ENCODE data around the gene GNAO1.
"Not testable (repeated sequence)": the region's sequence is repeated elsewhere in the genome, so short reads cannot be mapped to it uniquely, and the experiment has no call there.

Gene GNAO1

GRCh38 chr16:56366945-56367344, 175.7 kb downstream of the GNAO1 start:
- no peak for DNase-seq (ENCODE audit: low read depth)

DNA sequence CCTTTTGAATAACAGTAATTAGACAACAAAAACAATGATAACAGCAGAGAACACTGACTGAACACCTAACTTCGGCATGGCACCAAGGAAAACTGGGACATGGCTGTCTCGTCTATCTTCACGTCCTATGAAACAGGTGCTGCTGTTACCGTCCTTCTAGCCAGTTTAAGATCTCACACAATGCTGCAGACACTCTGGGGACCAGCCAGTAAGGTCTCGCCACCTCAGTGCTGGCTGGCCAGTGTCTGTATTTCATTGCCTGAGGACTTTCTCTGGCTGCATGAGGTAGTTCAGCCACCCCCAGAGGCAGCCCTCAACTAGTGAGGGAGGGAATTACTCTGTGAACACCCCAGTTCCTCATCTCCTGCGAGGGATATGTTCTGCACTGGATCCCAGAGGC, 176.5 kb downstream of the GNAO1 start:
- no peak for DNase-seq (ENCODE audit: low read depth)

DNA sequence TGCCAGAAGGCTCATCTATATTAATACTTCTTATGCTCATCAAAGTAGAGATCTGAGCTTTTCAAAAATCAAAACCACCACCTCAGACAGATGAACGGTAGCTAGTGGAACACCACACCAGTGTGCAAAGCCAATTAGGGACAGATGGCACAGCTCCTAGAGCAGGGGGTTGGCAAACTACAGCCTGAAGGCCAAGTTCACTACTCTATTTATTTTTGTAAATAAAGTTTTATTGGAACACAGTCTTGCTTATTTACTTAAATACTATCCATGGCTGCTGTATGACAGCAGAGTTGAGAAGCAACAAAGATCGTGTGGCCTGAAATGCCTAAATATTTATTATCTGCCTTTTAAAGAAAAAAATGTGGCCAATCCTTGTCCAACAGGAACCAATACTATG, 177.3 kb downstream of the GNAO1 start:
- DNase-seq (ENCODE audit: low read depth): no peak

GRCh38 chr16:56369202-56369601, 177.9 kb downstream of the GNAO1 start:
- no peak for DNase-seq (ENCODE audit: low read depth)

DNA sequence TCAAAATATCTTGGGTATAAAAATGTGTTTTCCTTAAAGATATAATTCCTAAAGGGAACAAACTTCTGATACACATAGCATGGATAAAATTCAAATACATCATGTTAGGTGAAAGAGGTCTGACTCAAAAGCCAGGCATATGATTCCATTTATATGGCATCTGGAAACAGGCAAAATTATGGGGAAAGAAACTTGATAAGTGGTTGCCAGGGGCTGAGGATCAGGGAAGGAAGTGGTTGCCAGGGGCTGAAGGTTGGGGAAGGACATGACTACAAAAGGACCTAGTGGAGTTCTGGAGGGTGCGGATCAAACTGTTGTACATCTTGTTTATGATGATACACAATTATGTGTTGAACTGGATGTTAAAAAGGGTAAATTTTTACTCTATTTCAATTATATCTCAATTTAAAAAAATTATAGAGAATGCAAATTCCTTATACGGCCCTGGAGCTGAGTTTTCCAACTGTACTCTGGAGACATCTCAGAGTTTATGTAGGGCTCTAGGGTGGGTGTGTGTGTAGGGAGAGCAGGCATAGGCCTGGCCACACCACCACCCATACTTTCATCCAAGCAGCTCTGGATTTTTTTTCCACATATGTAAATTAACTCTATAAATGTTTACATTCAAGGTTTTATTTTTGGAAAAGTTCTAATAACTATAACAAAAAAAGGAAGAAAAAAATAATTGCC, 179.0 kb downstream of the GNAO1 start:
- no peak for DNase-seq (ENCODE audit: low read depth)

GRCh38 chr16:56370875-56371659, 179.8 kb downstream of the GNAO1 start:
- no peak for DNase-seq (ENCODE audit: low read depth)

DNA sequence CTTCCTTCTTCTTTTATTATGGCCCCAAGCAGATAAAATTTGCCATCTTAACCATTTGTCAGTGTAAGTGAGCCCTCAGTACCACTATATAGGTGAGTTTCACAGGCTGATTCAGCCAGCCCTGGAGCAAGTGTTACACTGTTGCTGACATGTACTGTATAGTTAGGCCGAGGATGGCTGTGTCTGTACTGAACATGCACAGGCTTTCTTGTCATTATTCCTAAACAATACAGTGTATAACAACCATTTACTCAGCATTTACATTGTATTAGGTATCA, 180.3 kb downstream of the GNAO1 start:
- DNase-seq (ENCODE audit: low read depth): no peak

- no peak for DNase-seq (ENCODE audit: low read depth)
These were observed 180.8 kb downstream of the GNAO1 start for GRCh38 chr16:56372013-56372634.

- DNase-seq (ENCODE audit: low read depth): no peak
These were observed 181.7 kb downstream of the GNAO1 start for GRCh38 chr16:56373003-56373402.

DNA sequence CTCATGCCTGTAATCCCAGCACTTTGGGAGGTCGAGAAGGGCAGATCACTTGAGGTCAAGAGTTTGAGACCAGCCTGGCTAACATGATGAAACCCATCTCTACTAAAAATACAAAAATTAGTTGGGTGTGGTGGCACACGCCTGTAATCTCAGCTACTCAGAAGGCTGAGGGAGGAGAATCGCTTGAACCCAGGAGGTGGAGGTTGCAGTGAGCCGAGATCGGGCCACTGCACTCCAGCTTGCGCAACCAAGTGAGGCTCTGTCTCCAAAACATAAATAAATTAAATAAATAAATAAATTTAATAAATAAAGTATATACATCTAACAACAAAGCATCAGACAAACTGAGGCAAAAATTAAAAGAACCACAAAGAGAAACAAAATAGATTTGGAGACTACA, 184.5 kb downstream of the GNAO1 start:
- not testable (repeated sequence) for DNase-seq (ENCODE audit: low read depth)

GRCh38 chr16:56379044-56379443, 187.8 kb downstream of the GNAO1 start:
- not testable (repeated sequence) for DNase-seq (ENCODE audit: low read depth)

- not testable (repeated sequence) for DNase-seq (ENCODE audit: low read depth)
These were observed 189.6 kb downstream of the GNAO1 start for GRCh38 chr16:56380778-56381485.

- DNase-seq (ENCODE audit: low read depth): no peak
These were observed 191.2 kb downstream of the GNAO1 start for GRCh38 chr16:56382459-56382858.

- DNase-seq (ENCODE audit: low read depth): no peak
These were observed 191.6 kb downstream of the GNAO1 start for GRCh38 chr16:56382901-56383355.

GRCh38 chr16:56384074-56384721, 192.9 kb downstream of the GNAO1 start:
- no peak for DNase-seq (ENCODE audit: low read depth)

- no peak for DNase-seq (ENCODE audit: low read depth)
These were observed 196.1 kb downstream of the GNAO1 start for GRCh38 chr16:56387396-56387795.

DNA sequence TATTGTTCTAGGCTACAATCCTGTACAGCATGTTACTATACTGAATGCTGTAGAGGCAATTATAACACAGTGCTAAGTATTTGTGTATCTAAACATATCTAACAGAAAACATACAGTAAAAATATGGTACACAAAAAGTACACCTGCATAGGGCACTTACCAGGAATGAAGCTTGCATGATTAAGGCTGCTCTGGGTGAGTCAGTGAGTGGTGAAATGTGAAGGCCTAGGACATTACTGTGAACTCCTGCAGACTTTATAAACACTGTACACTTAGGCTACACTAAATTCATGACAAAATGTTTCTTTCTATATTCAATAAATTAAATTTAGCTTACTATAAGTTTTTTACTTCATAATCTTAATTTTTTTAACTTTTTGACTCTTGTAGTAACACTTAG, 196.9 kb downstream of the GNAO1 start:
- DNase-seq (ENCODE audit: low read depth): no peak

DNA sequence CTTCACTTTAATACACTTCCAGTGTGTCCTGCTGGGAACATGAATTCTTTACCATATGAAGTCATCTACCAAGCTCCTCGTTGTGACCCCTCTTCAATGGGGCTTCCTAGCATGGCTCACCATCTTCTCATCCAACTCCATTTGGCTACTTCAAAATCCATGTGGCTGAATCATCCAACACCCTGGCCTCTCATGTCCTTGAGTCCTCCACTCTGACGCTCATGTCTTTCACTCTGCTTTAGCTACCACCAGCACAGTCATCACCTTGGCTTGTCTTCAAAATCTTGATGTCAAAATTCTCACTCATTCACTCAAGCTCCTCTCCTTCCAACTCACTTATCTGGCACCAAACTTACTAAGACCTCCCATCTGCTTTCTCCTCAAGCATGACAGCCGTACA, 198.3 kb downstream of the GNAO1 start:
- DNase-seq (ENCODE audit: low read depth): no peak

GRCh38 chr16:56396724-56397123, 205.4 kb downstream of the GNAO1 start:
- DNase-seq (ENCODE audit: low read depth): not testable (repeated sequence)

GRCh38 chr16:56399047-56399446, 207.8 kb downstream of the GNAO1 start:
- no peak for DNase-seq (ENCODE audit: low read depth)

- no peak for DNase-seq (ENCODE audit: low read depth)
These were observed 208.2 kb downstream of the GNAO1 start for GRCh38 chr16:56399486-56399885.

DNA sequence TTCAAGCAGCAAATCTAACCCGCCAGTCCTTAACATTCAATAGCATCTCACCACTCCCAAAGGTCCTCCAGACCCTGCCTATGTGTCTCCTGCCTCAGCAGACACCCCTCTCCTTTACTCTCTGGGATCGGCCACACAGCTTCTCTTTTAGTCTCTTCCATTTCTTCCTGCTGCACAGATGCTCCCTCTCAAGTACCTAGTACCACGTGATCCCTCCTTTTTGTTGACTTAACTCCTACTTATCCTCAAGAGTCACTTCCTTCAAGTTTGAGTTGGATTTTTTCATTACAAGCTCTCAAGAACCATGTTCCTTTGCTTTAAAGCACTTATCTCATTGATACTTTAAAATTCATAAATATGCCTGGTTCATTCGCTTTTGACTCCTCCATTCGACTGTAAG, 209.2 kb downstream of the GNAO1 start:
- DNase-seq (ENCODE audit: low read depth): no peak
